H9 (cell line): ENCODE results near the gene KCNIP4. TPM values are rescaled to one million over a fixed set of nuclear protein-coding genes. Genes with fewer than 3 reads are reported as not detected.

ENCODE experiments used
- DNase-seq: peaks from one replicate; pipeline ENCODE4 v3.0.0-alpha.2; 2017
- H2AFZ ChIP-seq: one replicate; pipeline ENCODE4 v1.6.1; 2013; ENCODE audit warnings: mild to moderate bottlenecking, low read length, control low read depth, moderate library complexity
- H2AK5ac ChIP-seq: 2 replicates; pipeline ENCODE4 v1.6.1; 2013; ENCODE audit warnings: low read length, control low read depth, mixed read lengths; ENCODE audit not compliant: insufficient read length
- H2BK120ac ChIP-seq: one replicate; pipeline ENCODE4 v1.6.1; 2013; ENCODE audit warnings: low read depth, mild to moderate bottlenecking, low read length, control low read depth, inconsistent platforms; ENCODE audit not compliant: poor library complexity, severe bottlenecking
- H2BK12ac ChIP-seq: 2 replicates; pipeline ENCODE4 v1.6.1; 2013; ENCODE audit warnings: low read length, control low read depth, mixed read lengths, low read depth; ENCODE audit not compliant: insufficient read length
- H2BK15ac ChIP-seq: 2 replicates; pipeline ENCODE4 v1.6.1; 2013; ENCODE audit warnings: low read depth, low read length, control low read depth
- H2BK20ac ChIP-seq: one replicate; pipeline ENCODE4 v1.6.1; 2013; ENCODE audit warnings: low read depth, mild to moderate bottlenecking, low read length, control low read depth, inconsistent platforms; ENCODE audit not compliant: poor library complexity, severe bottlenecking
- H2BK5ac ChIP-seq: 2 replicates; pipeline ENCODE4 v1.6.1; 2013; ENCODE audit warnings: low read length, control low read depth, mixed read lengths; ENCODE audit not compliant: insufficient read length
- H3K14ac ChIP-seq: 2 replicates; pipeline ENCODE4 v1.6.1; 2013; ENCODE audit warnings: low read length, control low read depth; ENCODE audit not compliant: insufficient read depth
- H3K18ac ChIP-seq: 2 replicates; pipeline ENCODE4 v1.6.1; 2013; ENCODE audit warnings: low read depth, mild to moderate bottlenecking, mixed read lengths, low read length, control low read depth; ENCODE audit not compliant: insufficient read length
- H3K23ac ChIP-seq: 2 replicates; pipeline ENCODE4 v1.6.1; 2013; ENCODE audit warnings: low read length, control low read depth, mixed read lengths, low read depth; ENCODE audit not compliant: insufficient read length
- H3K23me2 ChIP-seq: 2 replicates; pipeline ENCODE4 v1.6.1; 2013; ENCODE audit warnings: low read depth, mild to moderate bottlenecking, mixed read lengths, low read length, control low read depth; ENCODE audit not compliant: insufficient read length, poor library complexity, severe bottlenecking
- H3K27ac ChIP-seq: 2 replicates; pipeline ENCODE4 v1.5.1; 2013; ENCODE audit warnings: low read length, control low read depth, mixed read lengths, low read depth; ENCODE audit not compliant: insufficient read length
- H3K27me3 ChIP-seq: 2 replicates; pipeline ENCODE4 v1.6.1; 2013; ENCODE audit warnings: low read length, control low read depth, inconsistent platforms; ENCODE audit not compliant: insufficient read depth
- H3K4ac ChIP-seq: 2 replicates; pipeline ENCODE4 v1.6.1; 2013; ENCODE audit warnings: low read depth, mild to moderate bottlenecking, control low read depth, inconsistent platforms, low read length, moderate library complexity
- H3K4me1 ChIP-seq: 2 replicates; pipeline ENCODE4 v1.6.1; 2013; ENCODE audit warnings: low read length, control low read depth, inconsistent platforms; ENCODE audit not compliant: insufficient read depth
- H3K4me2 ChIP-seq: 2 replicates; pipeline ENCODE4 v1.6.1; 2013; ENCODE audit warnings: low read length, control low read depth, mixed read lengths; ENCODE audit not compliant: insufficient read length, insufficient read depth
- H3K56ac ChIP-seq: 2 replicates; pipeline ENCODE4 v1.6.1; 2013; ENCODE audit warnings: low read depth, mild to moderate bottlenecking, mixed read lengths, low read length, control low read depth; ENCODE audit not compliant: insufficient read length
- H3K79me1 ChIP-seq: 2 replicates; pipeline ENCODE4 v1.6.1; 2013; ENCODE audit warnings: low read depth, mild to moderate bottlenecking, moderate library complexity, low read length, control low read depth, inconsistent platforms; ENCODE audit not compliant: insufficient read depth, poor library complexity, severe bottlenecking
- H3K79me2 ChIP-seq: 2 replicates; pipeline ENCODE4 v1.6.1; 2013; ENCODE audit warnings: low read length, control low read depth, inconsistent platforms; ENCODE audit not compliant: insufficient read depth
- H3K9ac ChIP-seq: 2 replicates; pipeline ENCODE4 v1.6.1; 2013; ENCODE audit warnings: low read length, control low read depth, mixed read lengths; ENCODE audit not compliant: insufficient read length; ENCODE audit errors: extremely low read depth
- H3K9me3 ChIP-seq: one replicate; pipeline ENCODE4 v1.6.1; 2013; ENCODE audit warnings: low read depth, low read length, inconsistent platforms; ENCODE audit not compliant: control insufficient read depth
- H3T11ph ChIP-seq: one replicate; pipeline ENCODE4 v1.6.1; 2013; ENCODE audit warnings: mild to moderate bottlenecking, low read length, control low read depth, inconsistent platforms
- H4K20me1 ChIP-seq: one replicate; pipeline ENCODE4 v1.6.1; 2013; ENCODE audit not compliant: control insufficient read depth, insufficient read length, insufficient read depth
- H4K5ac ChIP-seq: 2 replicates; pipeline ENCODE4 v1.6.1; 2013; ENCODE audit warnings: low read depth, mild to moderate bottlenecking, mixed read lengths, low read length, control low read depth; ENCODE audit not compliant: insufficient read length
- H4K8ac ChIP-seq: replicated peaks from 2 replicates; pipeline ENCODE4 v1.6.1; 2013; ENCODE audit warnings: low read length, control low read depth, mixed read lengths, low read depth; ENCODE audit not compliant: insufficient read length
- H4K91ac ChIP-seq: 2 replicates; pipeline ENCODE4 v1.6.1; 2013; ENCODE audit warnings: low read depth, mild to moderate bottlenecking, moderate library complexity, mixed read lengths, low read length, control low read depth; ENCODE audit not compliant: insufficient read length
- H3K27ac Mint-ChIP-seq, 3 experiments: 2 replicates in 2 of 3; 3 replicates in 1 of 3; pipeline ENCODE4 v1.8.0; 2020 to 2021; ENCODE audit warnings: mixed read lengths in 3 of 3, mild to moderate bottlenecking in 1 of 3, moderate library complexity in 1 of 3
- H3K27me3 Mint-ChIP-seq: 2 replicates; pipeline ENCODE4 v1.8.0; 2021; ENCODE audit warnings: low read depth, mild to moderate bottlenecking, moderate library complexity, mixed read lengths
- H3K36me3 Mint-ChIP-seq, 3 experiments: 2 replicates in 2 of 3; 3 replicates in 1 of 3; pipeline ENCODE4 v1.8.0; 2020 to 2021; ENCODE audit warnings: low read depth in 3 of 3, mixed read lengths in 3 of 3; ENCODE audit not compliant: insufficient read depth in 1 of 3
- H3K4me1 Mint-ChIP-seq, 2 experiments: 2 replicates each; pipeline ENCODE4 v1.8.0; 2020; ENCODE audit warnings: mixed read lengths in 2 of 2
- H3K4me3 Mint-ChIP-seq, 2 experiments: 2 replicates in 1 of 2; 3 replicates in 1 of 2; pipeline ENCODE4 v1.8.0; 2020 to 2021; ENCODE audit warnings: mild to moderate bottlenecking in 2 of 2, mixed read lengths in 2 of 2, moderate library complexity in 1 of 2
- H3K9me3 Mint-ChIP-seq, 2 experiments: 2 replicates in 1 of 2; 3 replicates in 1 of 2; pipeline ENCODE4 v1.8.0; 2020; ENCODE audit warnings: mild to moderate bottlenecking in 2 of 2, mixed read lengths in 2 of 2, moderate library complexity in 1 of 2
- WGBS: extraction: QIAGEN DNeasy Blood & Tissue Kit; methylation state at CpG from one replicate; pipeline ENCODE4 v1.1.7; 2013; ENCODE audit warnings: missing lambda C conversion rate, low lambda C conversion rate, mixed read lengths; ENCODE audit not compliant: insufficient read length; ENCODE audit errors: extremely low coverage; 5-methylcytosine and 5-hydroxymethylcytosine counted together
- total RNA-seq: library from RNA; stranded (reverse); gene quantifications from 2 replicates; pipeline ENCODE4 v1.2.1, GENCODE V29; 2021
- TF ChIP-seq, protein P1 (sequence below): fragments of 200-600 bp; sonication (generic); conservative IDR thresholded peaks from 3 replicates; pipeline ENCODE4 v1.8.0; 2021; ENCODE audit warnings: antibody characterized with exemption, mild to moderate bottlenecking

The KCNIP4 gene
- total RNA-seq, 1 experiment from 2014 or later = not detected

DNA sequence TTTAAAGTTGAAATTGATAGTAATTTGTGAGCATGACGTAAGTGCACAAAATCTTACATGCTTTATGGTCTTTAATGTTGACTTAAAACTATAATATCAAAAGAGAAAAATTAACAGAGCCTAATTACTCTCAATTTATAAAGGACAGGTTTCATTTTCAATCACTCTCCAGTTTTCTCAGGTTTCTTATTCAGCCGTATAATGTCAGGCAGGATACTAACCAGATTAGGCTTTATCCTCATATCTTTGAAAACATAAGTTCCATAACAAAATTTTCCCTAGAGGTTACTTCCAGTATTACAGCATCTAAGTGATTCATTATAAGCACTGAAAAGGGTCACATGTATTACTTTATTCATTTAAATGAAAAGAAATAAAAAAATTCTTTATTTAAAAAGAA, 756.2 kb downstream of the KCNIP4 start:
- TF ChIP-seq, protein P1, sequence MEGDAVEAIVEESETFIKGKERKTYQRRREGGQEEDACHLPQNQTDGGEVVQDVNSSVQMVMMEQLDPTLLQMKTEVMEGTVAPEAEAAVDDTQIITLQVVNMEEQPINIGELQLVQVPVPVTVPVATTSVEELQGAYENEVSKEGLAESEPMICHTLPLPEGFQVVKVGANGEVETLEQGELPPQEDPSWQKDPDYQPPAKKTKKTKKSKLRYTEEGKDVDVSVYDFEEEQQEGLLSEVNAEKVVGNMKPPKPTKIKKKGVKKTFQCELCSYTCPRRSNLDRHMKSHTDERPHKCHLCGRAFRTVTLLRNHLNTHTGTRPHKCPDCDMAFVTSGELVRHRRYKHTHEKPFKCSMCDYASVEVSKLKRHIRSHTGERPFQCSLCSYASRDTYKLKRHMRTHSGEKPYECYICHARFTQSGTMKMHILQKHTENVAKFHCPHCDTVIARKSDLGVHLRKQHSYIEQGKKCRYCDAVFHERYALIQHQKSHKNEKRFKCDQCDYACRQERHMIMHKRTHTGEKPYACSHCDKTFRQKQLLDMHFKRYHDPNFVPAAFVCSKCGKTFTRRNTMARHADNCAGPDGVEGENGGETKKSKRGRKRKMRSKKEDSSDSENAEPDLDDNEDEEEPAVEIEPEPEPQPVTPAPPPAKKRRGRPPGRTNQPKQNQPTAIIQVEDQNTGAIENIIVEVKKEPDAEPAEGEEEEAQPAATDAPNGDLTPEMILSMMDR = peak; percentile 46
- no peak overlapping the region for H4K8ac ChIP-seq
- H3K4me1 ChIP-seq = no peaks in the 10 kb centered on the region
- H3K79me1 ChIP-seq = no peaks in the 10 kb centered on the region
- no peak overlapping the region for H3K27ac Mint-ChIP-seq
- H3K4me2 ChIP-seq = no peak overlapping the region
- no peak for DNase-seq
- H2BK15ac ChIP-seq = no peak overlapping the region
- no peaks in the 10 kb centered on the region for H3K23me2 ChIP-seq
- no peak overlapping the region for H4K5ac ChIP-seq
- no peak overlapping the region for H2AFZ ChIP-seq
- no peak overlapping the region for H3K4me3 Mint-ChIP-seq
- H3K18ac ChIP-seq = no peak overlapping the region
- no peak overlapping the region for H2BK5ac ChIP-seq
- no peak overlapping the region for H2AK5ac ChIP-seq
- H3K79me2 ChIP-seq = no peaks in the 10 kb centered on the region
- no peak overlapping the region for H3K14ac ChIP-seq
- no peaks in the 10 kb centered on the region for H4K20me1 ChIP-seq
- no peaks in the 10 kb centered on the region for H3K36me3 Mint-ChIP-seq
- H3K27ac ChIP-seq = no peak overlapping the region
- no peak overlapping the region for H2BK12ac ChIP-seq
- no peaks in the 10 kb centered on the region for H3K27me3 Mint-ChIP-seq
- no CpG with 5 or more reads among the region's 2 CpGs for WGBS
- no peaks in the 10 kb centered on the region for H3K9me3 ChIP-seq
- H2BK120ac ChIP-seq = no peak overlapping the region
- H3K23ac ChIP-seq = no peak overlapping the region
- H3K4me1 Mint-ChIP-seq = peaks cover 6 to 8% of the 10 kb centered on the region in 2 experiments; a peak in 3 of 4 replicates
- no peak overlapping the region for H3K4ac ChIP-seq
- no peaks in the 10 kb centered on the region for H3K27me3 ChIP-seq
- no peaks in the 10 kb centered on the region for H3K9me3 Mint-ChIP-seq
- H4K91ac ChIP-seq = no peak overlapping the region
- no peak overlapping the region for H3K56ac ChIP-seq
- H2BK20ac ChIP-seq = no peak overlapping the region
- no peak overlapping the region for H3K9ac ChIP-seq
- no peak overlapping the region for H3T11ph ChIP-seq
